Measurements from ENCODE around the gene ATG4B.
"Not testable (repeated sequence)": the region's sequence is repeated elsewhere in the genome, so short reads cannot be mapped to it uniquely, and the experiment has no call there.

ATG4B gene

GRCh38 chr2:241640165-241640795 is 2.8 kb downstream of the ATG4B start:
- no peak for DNase-seq

DNA sequence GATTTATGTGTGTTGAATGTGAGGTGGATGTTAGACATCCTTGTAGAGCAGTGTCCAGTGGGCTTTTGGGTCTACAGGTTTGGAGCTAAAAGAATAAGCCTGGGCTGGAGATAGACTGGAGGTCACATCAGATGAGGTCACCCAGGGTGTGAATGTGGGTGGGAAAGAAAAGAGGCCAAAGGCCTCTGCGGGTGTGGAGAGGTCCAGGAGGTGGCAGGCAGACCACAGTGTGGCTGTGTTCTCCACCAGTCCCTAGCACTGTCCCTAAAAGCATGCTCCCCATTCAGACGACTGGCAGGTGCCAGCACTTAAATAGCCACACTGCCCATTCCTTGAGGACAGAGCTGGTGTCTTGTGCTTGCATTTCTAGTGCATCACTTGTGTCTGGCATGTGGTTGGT is 4.1 kb downstream of the ATG4B start:
- DNase-seq: no peak

DNA sequence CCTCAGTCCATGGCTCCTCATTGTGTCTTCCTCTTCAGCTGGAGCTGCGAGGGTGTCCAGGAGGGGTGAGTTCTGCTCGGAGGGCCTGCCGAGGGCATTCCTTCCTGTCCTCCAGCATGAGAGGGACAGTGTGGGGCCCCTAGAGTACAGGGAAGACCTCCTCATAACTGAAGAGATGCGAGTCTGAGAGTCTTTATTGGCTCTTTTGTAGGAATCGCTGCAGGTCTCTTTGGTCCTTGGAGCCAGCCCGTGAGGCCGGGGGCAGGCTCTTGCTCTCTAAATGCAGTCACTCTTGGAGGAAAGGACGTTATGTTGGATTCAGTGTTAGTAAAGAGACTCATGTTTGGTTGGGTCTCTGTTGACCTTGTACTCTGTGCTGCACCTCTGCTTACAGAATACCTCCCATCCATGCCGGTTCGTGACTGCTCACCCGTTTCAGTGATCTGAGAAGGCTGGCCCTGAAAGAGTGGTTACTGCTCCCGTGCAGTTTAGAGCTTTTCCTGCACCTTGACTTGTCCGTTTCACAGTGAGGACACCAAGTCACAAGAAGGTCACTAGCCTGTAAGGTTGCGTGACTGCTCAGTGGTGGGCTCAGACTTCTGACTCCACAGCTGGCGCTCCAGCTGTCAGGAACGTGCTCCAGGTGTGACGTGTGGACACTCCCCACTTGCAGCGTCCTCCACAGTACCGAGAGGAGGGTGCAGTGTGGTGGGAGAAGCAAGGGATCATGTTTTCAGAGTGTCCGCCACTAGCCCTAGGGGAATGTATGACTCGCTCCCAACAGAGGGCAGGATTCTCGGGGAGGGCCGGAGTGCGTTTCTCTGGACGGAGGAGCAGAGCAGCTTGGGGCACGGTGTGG is 7.8 kb downstream of the ATG4B start:
- no peak for DNase-seq

DNA sequence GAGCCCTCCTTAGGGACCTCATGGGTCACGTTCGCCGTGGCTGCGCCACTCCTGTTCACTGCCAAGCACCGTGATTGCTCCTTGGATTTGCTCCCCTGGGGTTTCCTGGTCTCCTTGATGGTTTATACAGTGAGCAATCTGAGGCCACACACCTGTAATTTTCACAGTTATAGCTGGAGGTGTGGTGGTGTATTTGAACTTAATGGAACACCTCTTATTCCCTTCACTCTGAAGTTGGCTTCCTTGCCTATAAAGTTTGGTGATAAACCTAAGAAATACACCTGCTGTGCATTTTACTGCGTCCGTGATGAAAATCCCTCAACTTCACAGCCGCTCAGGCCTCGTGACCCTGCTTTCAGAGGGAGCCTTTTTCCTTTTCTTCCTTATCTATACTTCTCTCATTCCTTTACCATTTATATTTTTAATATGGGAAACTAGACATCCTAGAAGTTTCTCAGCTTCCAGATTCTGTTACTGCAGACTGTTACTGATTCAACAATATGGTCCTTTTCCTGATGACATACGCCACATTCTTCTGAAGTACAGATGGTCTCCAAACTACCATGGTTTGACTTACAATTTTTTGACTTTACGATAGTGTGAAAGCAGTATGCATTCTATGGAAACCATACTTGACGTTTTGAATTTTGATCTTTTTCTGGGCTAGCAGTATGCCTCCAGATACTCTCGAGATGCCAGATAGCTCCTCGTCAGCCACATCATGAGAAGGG is 8.6 kb downstream of the ATG4B start:
- no peak for DNase-seq

DNA sequence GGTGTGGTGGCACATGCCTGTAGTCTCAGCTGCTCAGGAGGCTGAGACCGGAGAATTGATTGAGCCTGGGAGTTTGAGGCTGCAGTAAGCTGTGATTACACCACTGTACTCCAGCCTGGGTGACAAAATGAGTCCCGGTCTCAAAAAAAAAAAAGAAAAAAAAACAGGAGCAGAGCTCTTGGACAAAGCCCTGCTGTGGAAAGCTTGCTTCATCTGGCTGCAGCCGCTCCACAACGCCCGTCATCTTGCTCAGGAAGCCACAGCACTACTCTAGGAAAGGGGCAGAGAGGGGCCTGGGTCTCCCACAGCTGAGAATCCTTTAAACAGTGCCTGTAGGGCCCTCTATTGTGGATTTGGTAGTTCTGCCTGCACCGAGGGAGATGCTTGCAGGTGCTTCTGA is 11.0 kb downstream of the ATG4B start:
- no peak for DNase-seq

- DNase-seq: no peak
Measured at GRCh38 chr2:241649404-241649803, 11.9 kb downstream of the ATG4B start.

- no peak for DNase-seq
Measured at GRCh38 chr2:241649927-241650326, 12.4 kb downstream of the ATG4B start.

GRCh38 chr2:241652142-241652541 is 14.6 kb downstream of the ATG4B start:
- no peak for DNase-seq

- DNase-seq: no peak
Measured at GRCh38 chr2:241652722-241653121, 15.2 kb downstream of the ATG4B start.

- no peak for DNase-seq
Measured at GRCh38 chr2:241653210-241653750, 15.8 kb downstream of the ATG4B start.

DNA sequence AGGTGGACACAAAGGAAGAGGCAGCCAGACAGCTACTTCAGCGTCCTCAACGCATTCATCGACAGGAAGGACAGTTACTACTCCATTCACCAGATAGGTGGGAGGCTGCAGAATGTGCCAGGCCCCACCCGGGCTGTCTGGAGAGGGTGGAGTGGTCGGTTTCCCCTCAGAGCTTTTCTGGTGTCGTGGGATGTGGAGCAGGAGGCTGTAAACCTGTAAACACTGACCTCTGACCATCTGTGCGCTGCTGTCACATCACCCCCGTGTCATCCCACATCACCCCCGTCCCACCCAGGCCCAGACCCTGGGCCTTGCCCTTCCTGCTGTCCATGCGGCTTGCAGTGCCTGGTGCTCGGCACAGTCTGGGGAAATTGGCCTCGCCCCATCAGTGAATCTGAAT is 17.1 kb downstream of the ATG4B start:
- no peak for DNase-seq

DNA sequence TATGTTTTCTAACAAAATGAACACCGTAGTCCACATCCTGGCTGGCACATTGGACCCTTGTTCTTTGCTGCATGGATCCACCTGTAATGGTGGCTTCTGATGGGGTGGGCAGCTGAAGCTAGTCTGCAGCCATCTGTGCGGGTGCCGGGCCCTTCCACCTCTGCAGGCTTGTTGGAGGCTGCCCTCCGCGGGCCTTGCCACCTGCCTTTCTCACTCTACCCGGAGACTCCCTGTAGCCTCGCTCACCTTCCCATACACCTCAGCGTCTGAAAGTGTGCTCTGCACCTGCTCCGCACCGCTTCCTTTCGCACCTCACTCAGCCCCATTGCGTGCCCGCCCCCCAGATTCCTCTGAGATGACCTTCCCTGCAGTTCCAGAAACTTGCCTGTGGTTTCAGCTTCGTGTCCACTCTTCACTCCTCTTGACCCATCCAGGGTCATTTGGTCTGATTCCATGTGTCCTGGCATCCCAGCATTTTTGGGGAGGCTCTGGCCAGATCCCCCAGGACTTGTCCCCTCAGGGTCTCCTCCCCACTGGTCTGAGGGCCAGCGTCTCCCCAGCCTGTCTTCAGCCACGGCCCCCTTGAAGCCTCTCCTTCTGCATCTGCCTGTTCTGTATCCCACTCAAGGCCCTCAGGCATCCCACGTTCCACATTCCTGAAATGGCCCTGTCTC is 18.2 kb downstream of the ATG4B start:
- DNase-seq: no peak

GRCh38 chr2:241656190-241656741 is 18.8 kb downstream of the ATG4B start:
- no peak for DNase-seq

DNA sequence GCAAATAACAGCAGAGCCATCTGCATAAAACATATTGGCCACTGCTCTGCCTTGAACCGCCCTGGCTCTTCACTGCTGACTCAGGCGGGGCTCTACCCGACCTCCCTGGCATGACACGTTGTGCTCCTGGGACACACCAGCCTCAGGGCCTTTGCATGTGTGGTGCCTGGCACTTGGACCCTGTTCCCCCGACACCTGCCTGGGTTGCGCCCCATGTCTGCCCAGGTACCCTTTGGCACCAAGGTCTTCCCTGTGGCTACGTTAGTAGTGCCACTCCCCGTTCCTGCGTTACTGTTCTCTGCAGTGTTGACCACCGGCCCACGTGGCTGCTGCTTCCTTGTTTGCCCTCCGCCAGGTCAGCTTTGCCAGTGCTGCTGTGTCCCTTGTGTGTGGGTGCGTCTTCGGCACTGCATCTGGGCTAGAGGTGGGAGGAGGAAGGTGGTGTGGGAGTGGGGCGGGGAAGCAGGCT is 20.3 kb downstream of the ATG4B start:
- DNase-seq: no peak

DNA sequence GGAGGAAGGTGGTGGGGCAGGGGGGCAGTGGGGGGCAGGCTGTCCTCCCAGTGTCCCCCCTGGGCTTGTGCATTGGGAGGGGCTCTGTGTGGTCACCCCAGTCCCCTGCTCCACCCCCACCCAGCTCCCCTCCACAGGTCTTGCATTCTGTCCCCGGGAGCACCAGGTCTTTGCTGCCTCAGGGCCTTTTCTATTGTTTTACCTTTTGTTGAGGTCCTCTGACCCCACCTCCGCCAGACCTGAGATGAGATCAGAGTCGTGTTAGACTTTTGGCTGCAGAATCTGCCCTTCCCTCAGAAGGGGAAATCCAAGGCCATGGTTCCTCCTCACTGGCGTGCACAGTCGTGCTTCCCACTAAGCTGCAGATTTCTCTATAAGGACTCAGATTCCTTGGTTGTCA is 20.8 kb downstream of the ATG4B start:
- no peak for DNase-seq

DNA sequence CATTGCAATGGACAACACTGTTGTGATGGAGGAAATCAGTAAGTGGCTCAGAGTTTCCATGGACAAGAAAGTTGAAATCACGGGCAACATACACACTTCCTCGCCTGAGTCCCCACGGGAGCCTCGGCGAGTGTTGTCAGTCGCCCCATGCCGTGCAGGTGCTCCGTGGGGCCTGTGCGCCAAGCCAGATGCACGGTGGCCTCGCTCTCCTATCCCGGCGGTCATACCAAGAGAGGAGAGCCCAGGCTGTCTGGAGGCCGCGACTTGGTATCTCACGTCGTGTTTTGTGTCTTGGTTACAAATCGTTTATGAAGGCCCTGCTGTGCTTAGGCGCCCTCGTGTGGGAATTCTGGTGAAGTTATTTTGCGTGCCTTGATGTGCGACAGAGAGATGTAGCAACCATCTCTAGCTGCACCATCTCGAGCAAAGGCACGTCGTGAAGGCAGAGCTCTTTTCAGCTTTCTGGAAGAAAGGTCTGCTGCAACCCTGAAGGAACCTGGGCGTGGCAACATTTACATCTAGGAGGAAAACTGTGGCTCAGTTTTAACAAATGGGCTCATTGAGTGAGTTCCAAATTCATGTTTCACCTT is 21.8 kb downstream of the ATG4B start:
- DNase-seq: no peak

GRCh38 chr2:241660593-241661213 is 23.2 kb downstream of the ATG4B start:
- DNase-seq: no peak

DNA sequence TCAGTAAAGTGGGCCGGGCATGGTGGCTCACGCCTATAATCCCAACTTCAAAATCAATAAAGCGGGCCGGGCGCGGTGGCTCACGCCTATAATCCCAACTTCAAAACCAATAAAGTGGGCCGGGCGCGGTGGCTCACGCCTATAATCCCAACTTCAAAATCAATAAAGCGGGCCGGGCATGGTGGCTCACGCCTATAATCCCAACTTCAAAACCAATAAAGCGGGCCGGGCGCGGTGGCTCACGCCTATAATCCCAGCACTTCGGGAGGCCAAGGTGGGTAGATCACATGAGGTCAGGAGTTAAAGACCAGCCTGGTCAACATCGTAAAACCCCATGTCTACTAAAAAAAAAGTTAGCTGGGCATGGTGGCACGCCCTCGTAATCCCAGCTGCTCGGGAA is 25.2 kb downstream of the ATG4B start:
- not testable (repeated sequence) for DNase-seq

DNA sequence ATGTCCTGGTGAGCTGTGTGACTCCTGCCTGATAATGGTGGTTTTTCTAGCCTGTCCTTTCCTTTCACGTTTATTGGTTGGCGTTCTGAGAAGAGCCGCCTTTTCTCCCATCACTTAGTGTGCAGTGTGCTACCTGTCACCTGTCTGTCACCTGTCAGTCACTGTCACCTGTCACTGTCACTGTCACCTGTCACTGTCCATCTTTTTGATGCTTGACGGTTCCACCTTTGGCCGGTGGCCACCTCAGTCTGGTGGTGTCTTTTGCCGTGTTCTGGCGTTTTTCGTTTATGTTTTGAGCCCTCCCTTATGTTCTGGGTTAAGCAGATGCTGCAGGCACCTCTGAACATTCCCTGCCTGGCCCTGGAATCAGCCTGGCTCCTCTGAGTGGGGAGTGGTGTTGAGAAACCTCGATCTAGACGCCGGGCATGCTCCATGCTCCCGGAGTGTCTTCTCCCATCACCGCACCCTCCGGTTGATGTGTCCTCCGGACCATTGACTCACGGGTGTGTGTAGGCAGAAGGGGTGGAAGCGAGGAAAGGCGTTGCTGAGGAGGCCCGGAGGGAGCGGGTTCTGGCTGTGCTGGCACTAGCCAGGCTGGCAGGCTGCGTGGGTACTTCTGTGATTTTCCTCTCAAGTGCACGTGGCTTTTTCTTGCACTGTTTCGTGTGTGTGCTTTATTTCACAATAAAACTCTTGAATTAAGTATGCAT is 28.4 kb downstream of the ATG4B start:
- DNase-seq: no peak

DNA sequence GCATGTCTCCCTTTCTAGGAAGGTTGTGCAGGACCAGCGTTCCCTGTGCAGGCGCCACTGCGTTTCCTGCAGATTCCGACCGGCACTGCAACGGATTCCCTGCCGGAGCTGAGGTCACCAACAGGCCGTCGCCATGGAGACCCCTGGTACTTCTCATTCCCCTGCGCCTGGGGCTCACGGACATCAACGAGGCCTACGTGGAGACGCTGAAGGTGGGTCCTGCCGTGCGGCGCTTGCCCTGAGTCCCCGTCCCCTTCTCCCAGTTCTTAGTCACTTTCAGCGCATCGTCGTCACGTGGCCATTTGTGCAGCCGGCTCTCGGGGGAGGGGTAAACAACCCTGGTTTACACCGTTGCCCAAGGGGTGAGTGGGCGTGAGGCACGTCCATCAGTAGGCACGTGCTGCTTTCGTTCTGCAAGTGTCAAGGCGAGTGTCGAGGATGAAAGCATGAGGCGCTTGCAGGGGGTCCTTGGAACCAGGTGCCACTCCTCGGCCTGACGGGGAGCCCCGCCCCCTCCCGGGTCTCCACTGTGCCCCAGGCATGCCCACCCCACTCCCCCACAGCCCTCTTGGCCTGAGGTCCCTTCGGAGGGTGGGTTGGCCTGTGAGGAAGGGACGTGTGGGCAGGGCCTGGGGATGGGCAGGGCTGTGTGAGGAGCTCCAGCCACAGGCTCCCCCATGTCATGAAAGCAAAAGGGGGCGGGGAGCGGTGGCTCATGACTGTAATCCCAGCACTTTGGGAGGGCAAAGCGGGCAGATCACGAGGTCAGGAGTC is 29.3 kb downstream of the ATG4B start:
- DNase-seq: no peak
